ENCODE measurements around the gene ANKRD52. TPM values are rescaled to one million over a fixed set of nuclear protein-coding genes. Genes with fewer than 3 reads are reported as not detected.

Gene ANKRD52
- total and polyA plus RNA-seq, 9 of the 15 experiments (the other 6 are each of a cell fraction or from before 2014, with no cell fraction given), result 0.52 to 46.8 (median 7.9) TPM

DNA sequence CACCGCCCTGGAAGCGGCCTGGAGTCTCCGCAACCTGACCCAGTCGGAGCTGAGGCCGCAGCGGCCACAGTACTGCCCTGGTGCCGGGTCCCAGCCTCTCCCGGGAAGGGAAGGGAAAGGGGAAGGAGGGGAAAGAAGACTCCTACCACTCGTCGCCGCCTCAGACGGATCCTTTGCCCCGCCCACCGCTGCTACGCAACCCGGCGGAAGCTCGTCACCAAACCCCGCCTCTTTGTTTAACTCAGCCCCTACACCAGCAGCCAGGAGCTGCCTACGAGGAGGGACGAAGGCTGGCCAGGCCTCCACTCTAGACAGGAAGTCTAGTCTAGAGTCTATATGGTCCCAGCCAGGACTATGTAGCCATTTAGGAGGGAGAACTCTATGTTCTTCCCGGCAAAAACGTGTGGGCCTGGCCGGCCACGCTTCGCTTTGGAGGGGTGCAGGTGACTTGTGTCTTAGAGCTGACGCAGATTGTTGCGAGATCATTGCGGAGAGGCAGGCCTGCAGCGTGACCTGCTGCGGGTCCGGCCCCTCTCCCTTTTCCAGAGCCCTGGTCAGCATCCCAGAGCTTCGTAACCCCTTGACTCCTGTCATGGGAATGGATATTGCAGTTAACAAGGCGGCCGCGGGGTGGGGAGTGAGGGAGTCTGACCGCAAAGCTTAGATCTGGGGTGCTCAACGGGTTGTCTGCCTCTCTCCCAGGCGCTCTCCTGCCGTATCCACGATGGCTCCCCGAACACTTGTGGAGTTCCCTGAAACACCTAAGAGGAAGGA, 36.2 kb downstream of the ANKRD52 start, which contains the start of gene RNF41 (continued):
- TF ChIP-seq, protein P1, sequence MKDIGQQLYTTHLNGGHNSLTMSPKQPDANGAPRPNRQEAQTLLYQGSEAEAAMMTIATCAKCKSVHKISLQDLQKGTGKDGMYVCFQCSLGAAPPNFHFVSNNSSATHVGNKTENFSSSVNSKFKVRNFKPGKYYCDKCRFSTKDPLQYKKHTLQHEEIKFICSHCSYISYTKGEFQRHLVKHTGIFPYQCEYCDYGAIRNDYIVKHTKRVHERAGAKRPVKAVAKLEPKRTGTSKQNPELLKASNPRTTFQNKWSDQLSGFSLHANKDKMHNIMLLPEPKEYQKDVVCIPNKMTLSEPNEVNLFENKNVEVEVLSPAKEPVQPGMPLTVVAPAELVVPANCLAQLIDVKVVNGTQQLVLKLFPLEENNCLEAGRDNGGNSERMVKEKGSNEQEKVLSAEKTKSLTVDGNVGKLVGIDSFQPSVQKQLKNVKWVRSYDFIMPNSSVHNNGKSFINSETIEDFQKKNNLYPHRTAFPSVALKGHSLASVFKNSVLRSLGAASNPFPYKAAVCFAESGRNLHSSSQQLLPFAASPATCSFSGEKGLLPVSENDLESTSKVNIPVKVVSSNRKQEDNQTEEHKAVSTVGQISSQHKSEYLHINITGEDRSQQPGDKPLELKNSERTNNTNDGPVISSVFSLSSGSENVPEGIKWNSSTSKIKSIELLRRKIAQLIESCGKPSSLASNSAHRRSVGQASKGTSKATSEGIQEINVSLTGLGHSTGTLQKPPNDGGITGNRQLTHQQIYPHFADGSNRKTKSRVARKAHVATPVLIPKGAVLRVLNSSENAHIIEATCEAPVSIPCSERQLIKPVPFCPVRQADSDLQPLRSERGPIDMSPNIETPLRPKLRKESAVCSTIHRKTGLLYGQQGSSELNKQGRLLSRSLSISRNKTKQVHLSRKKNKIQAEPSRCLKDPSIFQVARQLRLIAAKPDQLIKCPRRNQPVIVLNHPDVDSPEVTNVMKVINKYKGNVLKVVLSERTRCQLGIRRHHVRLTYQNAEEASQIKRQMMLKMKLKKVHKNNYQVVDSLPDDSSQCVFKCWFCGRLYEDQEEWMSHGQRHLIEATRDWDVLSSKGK (CRISPR knock-in tag; IDR thresholded peaks at IDR 0.05), result no peak
- TF ChIP-seq KLF6 (CRISPR knock-in tag; IDR thresholded peaks at IDR 0.05; ENCODE audit: borderline replicate concordance) (no peak), TAF7 (tag; IDR thresholded peaks at IDR 0.05) (no peak), ZNF134 (CRISPR knock-in tag; conservative IDR thresholded peaks at IDR 0.05) (no peak), THRAP3 (IDR thresholded peaks at IDR 0.05; ENCODE audit: borderline replicate concordance) (no peak), MTA1 (IDR thresholded peaks at IDR 0.05; ENCODE audit: borderline replicate concordance) (no peak; the same call in 1 of the 2 replicates), ZNF436 (CRISPR knock-in tag; IDR thresholded peaks at IDR 0.05) (no peak), ETS2 (tag; IDR thresholded peaks at IDR 0.05; ENCODE audit: borderline replicate concordance, poor library complexity, severe bottlenecking) (no peak), SMARCC2 (IDR thresholded peaks at IDR 0.05; ENCODE audit: low read depth) (no peak), HNRNPL (IDR thresholded peaks at IDR 0.05; ENCODE audit: low read depth, low read length) (no peak), BCOR (IDR thresholded peaks at IDR 0.05) (no peak), ZNF586 (CRISPR knock-in tag; conservative IDR thresholded peaks at IDR 0.05) (no peak), NFXL1 (CRISPR knock-in tag; IDR thresholded peaks at IDR 0.05) (no peak), PTBP1 (IDR thresholded peaks at IDR 0.05; ENCODE audit: low read depth, low read length) (no peak), DIDO1 (tag; IDR thresholded peaks at IDR 0.05; ENCODE audit: low read depth) (no peak)
- TF ChIP-seq, protein P2, sequence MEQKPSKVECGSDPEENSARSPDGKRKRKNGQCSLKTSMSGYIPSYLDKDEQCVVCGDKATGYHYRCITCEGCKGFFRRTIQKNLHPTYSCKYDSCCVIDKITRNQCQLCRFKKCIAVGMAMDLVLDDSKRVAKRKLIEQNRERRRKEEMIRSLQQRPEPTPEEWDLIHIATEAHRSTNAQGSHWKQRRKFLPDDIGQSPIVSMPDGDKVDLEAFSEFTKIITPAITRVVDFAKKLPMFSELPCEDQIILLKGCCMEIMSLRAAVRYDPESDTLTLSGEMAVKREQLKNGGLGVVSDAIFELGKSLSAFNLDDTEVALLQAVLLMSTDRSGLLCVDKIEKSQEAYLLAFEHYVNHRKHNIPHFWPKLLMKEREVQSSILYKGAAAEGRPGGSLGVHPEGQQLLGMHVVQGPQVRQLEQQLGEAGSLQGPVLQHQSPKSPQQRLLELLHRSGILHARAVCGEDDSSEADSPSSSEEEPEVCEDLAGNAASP (IDR thresholded peaks at IDR 0.05), result no peak
- TF ChIP-seq, protein P3, sequence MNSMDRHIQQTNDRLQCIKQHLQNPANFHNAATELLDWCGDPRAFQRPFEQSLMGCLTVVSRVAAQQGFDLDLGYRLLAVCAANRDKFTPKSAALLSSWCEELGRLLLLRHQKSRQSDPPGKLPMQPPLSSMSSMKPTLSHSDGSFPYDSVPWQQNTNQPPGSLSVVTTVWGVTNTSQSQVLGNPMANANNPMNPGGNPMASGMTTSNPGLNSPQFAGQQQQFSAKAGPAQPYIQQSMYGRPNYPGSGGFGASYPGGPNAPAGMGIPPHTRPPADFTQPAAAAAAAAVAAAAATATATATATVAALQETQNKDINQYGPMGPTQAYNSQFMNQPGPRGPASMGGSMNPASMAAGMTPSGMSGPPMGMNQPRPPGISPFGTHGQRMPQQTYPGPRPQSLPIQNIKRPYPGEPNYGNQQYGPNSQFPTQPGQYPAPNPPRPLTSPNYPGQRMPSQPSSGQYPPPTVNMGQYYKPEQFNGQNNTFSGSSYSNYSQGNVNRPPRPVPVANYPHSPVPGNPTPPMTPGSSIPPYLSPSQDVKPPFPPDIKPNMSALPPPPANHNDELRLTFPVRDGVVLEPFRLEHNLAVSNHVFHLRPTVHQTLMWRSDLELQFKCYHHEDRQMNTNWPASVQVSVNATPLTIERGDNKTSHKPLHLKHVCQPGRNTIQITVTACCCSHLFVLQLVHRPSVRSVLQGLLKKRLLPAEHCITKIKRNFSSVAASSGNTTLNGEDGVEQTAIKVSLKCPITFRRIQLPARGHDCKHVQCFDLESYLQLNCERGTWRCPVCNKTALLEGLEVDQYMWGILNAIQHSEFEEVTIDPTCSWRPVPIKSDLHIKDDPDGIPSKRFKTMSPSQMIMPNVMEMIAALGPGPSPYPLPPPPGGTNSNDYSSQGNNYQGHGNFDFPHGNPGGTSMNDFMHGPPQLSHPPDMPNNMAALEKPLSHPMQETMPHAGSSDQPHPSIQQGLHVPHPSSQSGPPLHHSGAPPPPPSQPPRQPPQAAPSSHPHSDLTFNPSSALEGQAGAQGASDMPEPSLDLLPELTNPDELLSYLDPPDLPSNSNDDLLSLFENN (IDR thresholded peaks at IDR 0.05; ENCODE audit: low read depth in 2 of 2, low read length in 2 of 2), result peak in 1 of 2 experiments; percentile 56; a peak in 2 of 4 replicates
- TF ChIP-seq, protein P4, sequence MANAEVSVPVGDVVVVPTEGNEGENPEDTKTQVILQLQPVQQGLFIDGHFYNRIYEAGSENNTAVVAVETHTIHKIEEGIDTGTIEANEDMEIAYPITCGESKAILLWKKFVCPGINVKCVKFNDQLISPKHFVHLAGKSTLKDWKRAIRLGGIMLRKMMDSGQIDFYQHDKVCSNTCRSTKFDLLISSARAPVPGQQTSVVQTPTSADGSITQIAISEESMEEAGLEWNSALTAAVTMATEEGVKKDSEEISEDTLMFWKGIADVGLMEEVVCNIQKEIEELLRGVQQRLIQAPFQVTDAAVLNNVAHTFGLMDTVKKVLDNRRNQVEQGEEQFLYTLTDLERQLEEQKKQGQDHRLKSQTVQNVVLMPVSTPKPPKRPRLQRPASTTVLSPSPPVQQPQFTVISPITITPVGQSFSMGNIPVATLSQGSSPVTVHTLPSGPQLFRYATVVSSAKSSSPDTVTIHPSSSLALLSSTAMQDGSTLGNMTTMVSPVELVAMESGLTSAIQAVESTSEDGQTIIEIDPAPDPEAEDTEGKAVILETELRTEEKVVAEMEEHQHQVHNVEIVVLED (CRISPR knock-in tag; IDR thresholded peaks at IDR 0.05), result no peak

Data from K562 (cell line).